HepG2 (cell line): ENCODE data around the gene IFNK. TPM values are rescaled to one million over a fixed set of nuclear protein-coding genes. Genes with fewer than 3 reads are reported as not detected.

Source experiments
- AKNA ChIP-seq: sonication (generic); formaldehyde crosslinking; IDR thresholded peaks from 2 replicates; pipeline ENCODE4 v1.4.0; 2020; ENCODE audit warnings: missing genetic modification reagents, borderline replicate concordance
- EZH2 ChIP-seq: conservative IDR thresholded peaks from 2 replicates; pipeline ENCODE4 v1.6.1; 2012; ENCODE audit warnings: mild to moderate bottlenecking, low read depth, low read length, moderate library complexity
- GABPB1 ChIP-seq: IDR thresholded peaks from 2 replicates; pipeline ENCODE4 v1.6.1; 2016; ENCODE audit warnings: mild to moderate bottlenecking, missing genetic modification reagents, moderate library complexity, missing compliant biosample characterization
- HMGXB4 ChIP-seq, 2 experiments: sonication (generic) in 1 of 2; formaldehyde crosslinking in 1 of 2; IDR thresholded peaks; 2 replicates each; pipeline versions ENCODE4 v1.4.0 to v1.6.1; 2018 to 2020; ENCODE audit warnings: missing genetic modification reagents in 2 of 2, borderline replicate concordance in 1 of 2, low read depth in 1 of 2, mild to moderate bottlenecking in 1 of 2, missing biosample characterization in 1 of 2
- HNF1A ChIP-seq, 2 experiments: sonication (generic) in 1 of 2; formaldehyde crosslinking in 1 of 2; IDR thresholded peaks; 2 replicates each; pipeline versions ENCODE4 v1.4.0 to v1.6.1; 2016 to 2020; ENCODE audit warnings: borderline replicate concordance in 1 of 2, low read depth in 1 of 2, mild to moderate bottlenecking in 1 of 2, missing genetic modification reagents in 1 of 2
- IRF1 ChIP-seq: sonication (generic); formaldehyde crosslinking; IDR thresholded peaks from 2 replicates; pipeline ENCODE4 v1.4.0; 2020; ENCODE audit warnings: low read depth, mild to moderate bottlenecking, missing genetic modification reagents
- MIER2 ChIP-seq: IDR thresholded peaks from 2 replicates; pipeline ENCODE4 v1.6.1; 2016; ENCODE audit warnings: missing biosample characterization, missing genetic modification reagents
- MYPOP ChIP-seq: sonication (generic); formaldehyde crosslinking; IDR thresholded peaks from 2 replicates; pipeline ENCODE4 v1.8.1; 2023; ENCODE audit warnings: mild to moderate bottlenecking, moderate library complexity, missing genetic modification reagents
- PHF21A ChIP-seq: sonication (generic); formaldehyde crosslinking; IDR thresholded peaks from 2 replicates; pipeline ENCODE4 v1.5.0; 2020; ENCODE audit warnings: mild to moderate bottlenecking, missing genetic modification reagents
- REXO4 ChIP-seq: sonication (generic); formaldehyde crosslinking; IDR thresholded peaks from 2 replicates; pipeline ENCODE4 v1.8.0; 2022; ENCODE audit warnings: missing genetic modification reagents, mild to moderate bottlenecking, borderline replicate concordance
- RNF219 ChIP-seq: sonication (generic); formaldehyde crosslinking; IDR thresholded peaks from 2 replicates; pipeline ENCODE4 v1.5.0; 2020; ENCODE audit warnings: mild to moderate bottlenecking, missing genetic modification reagents
- ZNF580 ChIP-seq: IDR thresholded peaks from 2 replicates; pipeline ENCODE4 v1.6.1; 2016; ENCODE audit warnings: low read depth, borderline replicate concordance
- polyA plus RNA-seq, 8 experiments: library from polyadenylated mRNA; depleted of rRNA in 3 of 8; stranded (reverse) in 7 of 8; unstranded in 1 of 8; fragments of >200 nt; fragmentation: Illumina TruSeq in 4 of 8; extraction: Trizol in 4 of 8; gene quantifications; 2 replicates each; pipeline versions ENCODE4 v1.2.1 to v1.2.3, GENCODE V29; 2011 to 2016; ENCODE audit warnings: low read depth in 4 of 8, missing spikeins in 1 of 8, mixed read lengths in 1 of 8; ENCODE audit not compliant: insufficient read depth in 1 of 8
- total RNA-seq, 5 experiments: library from RNA; depleted of rRNA; stranded (reverse); fragments of >200 nt; fragmentation: Illumina TruSeq; extraction: Trizol; gene quantifications; 2 replicates each; pipeline ENCODE4 v1.2.3, GENCODE V29; 2016; ENCODE audit warnings: low read depth in 1 of 5

IFNK gene
- total and polyA plus RNA-seq, 2 of the 13 experiments (the other 11 are each of a cell fraction or from before 2014, with no cell fraction given) = not detected

GRCh38 chr9:27566118-27566517 lies 42.0 kb downstream of the IFNK start (continued):
- no peak for TF ChIP-seq IRF1
- TF ChIP-seq HMGXB4 (CRISPR knock-in tag; IDR thresholded peaks at IDR 0.05; ENCODE audit: borderline replicate concordance in 1 of 2, low read depth in 1 of 2) = no peak
- no peak for TF ChIP-seq REXO4 (CRISPR knock-in tag)
- TF ChIP-seq PHF21A (CRISPR knock-in tag) = no peak
- no peak for TF ChIP-seq EZH2
- TF ChIP-seq RNF219 = no peak
- no peak for TF ChIP-seq AKNA (CRISPR knock-in tag)
- TF ChIP-seq MIER2 (CRISPR knock-in tag) = no peak
- no peak for TF ChIP-seq GABPB1 (CRISPR knock-in tag)
- TF ChIP-seq MYPOP (CRISPR knock-in tag) = no peak
- no peak for TF ChIP-seq HNF1A (IDR thresholded peaks at IDR 0.05; ENCODE audit: low read depth)
- no peak for TF ChIP-seq HNF1A (CRISPR knock-in tag; IDR thresholded peaks at IDR 0.05; ENCODE audit: borderline replicate concordance)
- TF ChIP-seq ZNF580 (CRISPR knock-in tag) = no peak
